SK-N-SH treated with all-trans-retinoic acid at 6 μM for 48 hours (cell line): ENCODE data around the gene IGFBP4.
A peak's percentile ranks its signal among the peaks of the same experiment; 100 is the strongest.

Experiments used
- ATAC-seq: fragments of 200-7000 bp; cut with Tn5 transposase; 3 replicates; pipeline ENCODE4 v1.9.1; 2020; ENCODE audit warnings: mild to moderate bottlenecking, moderate library complexity
- ARNTL ChIP-seq: fragments of 450-650 bp; formaldehyde crosslinking; IDR thresholded peaks from 2 replicates; pipeline ENCODE4 v1.5.0; 2020; ENCODE audit warnings: low read depth, mild to moderate bottlenecking, moderate library complexity, borderline replicate concordance
- CSDC2 ChIP-seq: fragments of 250-450 bp; sonication (Bioruptor Pico); IDR thresholded peaks from 2 replicates; pipeline ENCODE4 v1.5.0; 2020; ENCODE audit warnings: mild to moderate bottlenecking, moderate library complexity
- CSRNP3 ChIP-seq: fragments of 250-450 bp; sonication (Bioruptor Pico); IDR thresholded peaks from 2 replicates; pipeline ENCODE4 v1.5.1; 2021; ENCODE audit warnings: mild to moderate bottlenecking, moderate library complexity
- ESRRG ChIP-seq: fragments of 250-450 bp; sonication (Bioruptor Pico); IDR thresholded peaks from 2 replicates; pipeline ENCODE4 v1.6.1; 2021; ENCODE audit warnings: mild to moderate bottlenecking
- GLIS3 ChIP-seq: fragments of 250-450 bp; sonication (Bioruptor Pico); IDR thresholded peaks from 2 replicates; pipeline ENCODE4 v1.5.0; 2020; ENCODE audit warnings: mild to moderate bottlenecking, moderate library complexity
- ISL1 ChIP-seq: fragments of 250-450 bp; sonication (Bioruptor Pico); IDR thresholded peaks from 2 replicates; pipeline ENCODE4 v2.1.2; 2022; ENCODE audit warnings: mild to moderate bottlenecking, moderate library complexity
- OSR1 ChIP-seq: fragments of 250-450 bp; sonication (Bioruptor Pico); IDR thresholded peaks from 2 replicates; pipeline ENCODE4 v1.8.0; 2022; ENCODE audit warnings: moderate library complexity, mild to moderate bottlenecking, inconsistent platforms
- PATZ1 ChIP-seq: fragments of 250-450 bp; sonication (Bioruptor Pico); IDR thresholded peaks from 2 replicates; pipeline ENCODE4 v1.8.0; 2020; ENCODE audit warnings: mild to moderate bottlenecking, moderate library complexity, borderline replicate concordance
- POU6F1 ChIP-seq: fragments of 250-450 bp; sonication (Bioruptor Pico); IDR thresholded peaks from 2 replicates; pipeline ENCODE4 v1.8.0; 2021; ENCODE audit warnings: low read depth, mild to moderate bottlenecking, moderate library complexity, borderline replicate concordance
- PPARA ChIP-seq: fragments of 250-450 bp; sonication (Bioruptor Pico); IDR thresholded peaks from 2 replicates; pipeline ENCODE4 v1.5.0; 2020; ENCODE audit warnings: mild to moderate bottlenecking, borderline replicate concordance
- RARB ChIP-seq: fragments of 250-450 bp; sonication (Bioruptor Pico); IDR thresholded peaks from 2 replicates; pipeline ENCODE4 v1.8.0; 2021; ENCODE audit warnings: mild to moderate bottlenecking, moderate library complexity
- SNAI2 ChIP-seq: fragments of 250-450 bp; sonication (Bioruptor Pico); IDR thresholded peaks from 2 replicates; pipeline ENCODE4 v1.5.0; 2020; ENCODE audit warnings: mild to moderate bottlenecking, moderate library complexity
- TCF4 ChIP-seq: fragments of 250-450 bp; sonication (Bioruptor Pico); IDR thresholded peaks from 2 replicates; pipeline ENCODE4 v1.8.0; 2021; ENCODE audit warnings: mild to moderate bottlenecking, moderate library complexity, borderline replicate concordance
- TOX ChIP-seq: fragments of 250-450 bp; sonication (Bioruptor Pico); IDR thresholded peaks from 2 replicates; pipeline ENCODE4 v1.8.0; 2021; ENCODE audit warnings: mild to moderate bottlenecking, moderate library complexity, borderline replicate concordance
- ZC3H10 ChIP-seq: fragments of 250-450 bp; sonication (Bioruptor Pico); IDR thresholded peaks from 2 replicates; pipeline ENCODE4 v1.5.1; 2021; ENCODE audit warnings: mild to moderate bottlenecking, moderate library complexity
- ZFP3 ChIP-seq: fragments of 250-450 bp; sonication (Bioruptor Pico); IDR thresholded peaks from 2 replicates; pipeline ENCODE4 v1.5.0; 2020; ENCODE audit warnings: mild to moderate bottlenecking, moderate library complexity
- ZFP30 ChIP-seq: fragments of 450-650 bp; formaldehyde crosslinking; IDR thresholded peaks from 2 replicates; pipeline ENCODE4 v1.5.0; 2022; ENCODE audit warnings: mild to moderate bottlenecking, moderate library complexity
- ZNF565 ChIP-seq: fragments of 450-650 bp; formaldehyde crosslinking; conservative IDR thresholded peaks from 2 replicates; pipeline ENCODE4 v1.5.0; 2020; ENCODE audit warnings: low read depth, mild to moderate bottlenecking, moderate library complexity
- ZNF70 ChIP-seq: fragments of 450-650 bp; formaldehyde crosslinking; IDR thresholded peaks from 2 replicates; pipeline ENCODE4 v1.5.0; 2020; ENCODE audit warnings: mild to moderate bottlenecking, moderate library complexity
- ZNF8 ChIP-seq: fragments of 450-650 bp; formaldehyde crosslinking; IDR thresholded peaks from 2 replicates; pipeline ENCODE4 v1.5.0; 2020; ENCODE audit warnings: mild to moderate bottlenecking, moderate library complexity
- TF ChIP-seq, protein P1 (sequence below): fragments of 250-450 bp; sonication (Bioruptor Pico); IDR thresholded peaks from 2 replicates; pipeline ENCODE4 v1.5.0; 2020; ENCODE audit warnings: mild to moderate bottlenecking, moderate library complexity
- TF ChIP-seq, protein P2 (sequence below): fragments of 250-450 bp; sonication (Bioruptor Pico); IDR thresholded peaks from 2 replicates; pipeline ENCODE4 v1.5.1; 2020; ENCODE audit warnings: low read depth, mild to moderate bottlenecking, moderate library complexity

IGFBP4 gene

GRCh38 chr17:40431231-40431602 is 12.0 kb upstream of the IGFBP4 start:
- TF ChIP-seq ZFP3 (CRISPR knock-in tag) (no peak), ZNF8 (CRISPR knock-in tag) (no peak), ZNF565 (CRISPR knock-in tag) (no peak), ZFP30 (CRISPR knock-in tag) (no peak), SNAI2 (CRISPR knock-in tag) (no peak), ARNTL (CRISPR knock-in tag) (no peak), ISL1 (CRISPR knock-in tag) (no peak), OSR1 (CRISPR knock-in tag) (no peak), TCF4 (CRISPR knock-in tag) (no peak), GLIS3 (no peak), CSDC2 (CRISPR knock-in tag) (no peak), ZC3H10 (no peak), TOX (CRISPR knock-in tag) (no peak), CSRNP3 (CRISPR knock-in tag) (no peak), POU6F1 (CRISPR knock-in tag) (no peak), PPARA (CRISPR knock-in tag) (no peak), PATZ1 (CRISPR knock-in tag) (no peak), ESRRG (CRISPR knock-in tag) (no peak)
- TF ChIP-seq, protein P1, sequence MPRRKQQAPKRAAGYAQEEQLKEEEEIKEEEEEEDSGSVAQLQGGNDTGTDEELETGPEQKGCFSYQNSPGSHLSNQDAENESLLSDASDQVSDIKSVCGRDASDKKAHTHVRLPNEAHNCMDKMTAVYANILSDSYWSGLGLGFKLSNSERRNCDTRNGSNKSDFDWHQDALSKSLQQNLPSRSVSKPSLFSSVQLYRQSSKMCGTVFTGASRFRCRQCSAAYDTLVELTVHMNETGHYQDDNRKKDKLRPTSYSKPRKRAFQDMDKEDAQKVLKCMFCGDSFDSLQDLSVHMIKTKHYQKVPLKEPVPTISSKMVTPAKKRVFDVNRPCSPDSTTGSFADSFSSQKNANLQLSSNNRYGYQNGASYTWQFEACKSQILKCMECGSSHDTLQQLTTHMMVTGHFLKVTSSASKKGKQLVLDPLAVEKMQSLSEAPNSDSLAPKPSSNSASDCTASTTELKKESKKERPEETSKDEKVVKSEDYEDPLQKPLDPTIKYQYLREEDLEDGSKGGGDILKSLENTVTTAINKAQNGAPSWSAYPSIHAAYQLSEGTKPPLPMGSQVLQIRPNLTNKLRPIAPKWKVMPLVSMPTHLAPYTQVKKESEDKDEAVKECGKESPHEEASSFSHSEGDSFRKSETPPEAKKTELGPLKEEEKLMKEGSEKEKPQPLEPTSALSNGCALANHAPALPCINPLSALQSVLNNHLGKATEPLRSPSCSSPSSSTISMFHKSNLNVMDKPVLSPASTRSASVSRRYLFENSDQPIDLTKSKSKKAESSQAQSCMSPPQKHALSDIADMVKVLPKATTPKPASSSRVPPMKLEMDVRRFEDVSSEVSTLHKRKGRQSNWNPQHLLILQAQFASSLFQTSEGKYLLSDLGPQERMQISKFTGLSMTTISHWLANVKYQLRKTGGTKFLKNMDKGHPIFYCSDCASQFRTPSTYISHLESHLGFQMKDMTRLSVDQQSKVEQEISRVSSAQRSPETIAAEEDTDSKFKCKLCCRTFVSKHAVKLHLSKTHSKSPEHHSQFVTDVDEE (CRISPR knock-in tag): no peak
- TF ChIP-seq, protein P2, sequence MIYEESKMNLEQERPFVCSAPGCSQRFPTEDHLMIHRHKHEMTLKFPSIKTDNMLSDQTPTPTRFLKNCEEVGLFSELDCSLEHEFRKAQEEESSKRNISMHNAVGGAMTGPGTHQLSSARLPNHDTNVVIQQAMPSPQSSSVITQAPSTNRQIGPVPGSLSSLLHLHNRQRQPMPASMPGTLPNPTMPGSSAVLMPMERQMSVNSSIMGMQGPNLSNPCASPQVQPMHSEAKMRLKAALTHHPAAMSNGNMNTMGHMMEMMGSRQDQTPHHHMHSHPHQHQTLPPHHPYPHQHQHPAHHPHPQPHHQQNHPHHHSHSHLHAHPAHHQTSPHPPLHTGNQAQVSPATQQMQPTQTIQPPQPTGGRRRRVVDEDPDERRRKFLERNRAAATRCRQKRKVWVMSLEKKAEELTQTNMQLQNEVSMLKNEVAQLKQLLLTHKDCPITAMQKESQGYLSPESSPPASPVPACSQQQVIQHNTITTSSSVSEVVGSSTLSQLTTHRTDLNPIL: no peak
- TF ChIP-seq, all 23 proteins: peak for 0
- ATAC-seq: no peak

DNA sequence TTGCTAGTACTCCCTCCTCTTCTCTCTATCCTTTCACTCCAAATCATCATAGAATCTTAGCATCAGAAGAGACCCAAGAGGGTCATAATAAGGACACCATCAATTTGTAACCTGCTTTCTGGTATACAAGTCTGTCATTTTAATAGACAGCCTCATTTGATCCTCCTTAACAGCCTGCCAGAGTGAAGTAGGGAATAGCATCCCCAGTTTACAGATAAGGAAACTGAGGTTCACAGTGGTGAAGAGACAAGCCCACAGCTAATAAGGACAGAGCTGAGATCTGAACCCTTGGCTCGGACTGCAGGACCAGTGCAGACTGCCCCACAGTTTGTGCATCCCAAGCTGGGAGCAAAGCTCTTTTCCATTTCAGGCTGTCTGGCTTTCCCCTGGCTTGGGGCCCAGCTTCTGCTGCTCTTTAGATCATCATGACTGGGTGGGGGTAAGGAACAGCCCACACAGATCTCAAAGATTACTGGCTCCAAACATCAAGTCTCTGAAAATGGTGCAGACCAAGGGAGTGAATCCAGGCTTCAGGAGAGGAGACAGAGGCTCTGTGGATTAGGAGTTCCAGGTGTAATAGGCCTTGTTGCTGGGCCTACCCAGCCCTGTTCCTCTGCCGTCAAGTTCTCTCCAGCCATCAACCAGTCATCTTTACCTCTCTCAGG is 10.3 kb upstream of the IGFBP4 start:
- peak; percentile 79 for ATAC-seq
- TF ChIP-seq, protein P1 (CRISPR knock-in tag): 0 out of 2 replicates have a peak, but pooled peaks have one; percentile 29
- TF ChIP-seq ZFP3 (CRISPR knock-in tag) (no peak), POU6F1 (CRISPR knock-in tag) (no peak), ZNF8 (CRISPR knock-in tag) (no peak), CSDC2 (CRISPR knock-in tag) (no peak), RARB (CRISPR knock-in tag) (no peak), ZNF70 (no peak)
